Activated CD8-positive, alpha-beta T cell treated with anti-CD3 and anti-CD28 coated beads, Interleukin-2, amount 10 ng/mL, durations not matched to agents 7 days and 5 days (primary cell): ENCODE measurements around the gene NLRP9. TPM values are rescaled to one million over a fixed set of nuclear protein-coding genes. Genes with fewer than 3 reads are reported as not detected.

Experiments
- ATAC-seq: fragments of 150-1000 bp; cut with Tn5 transposase; one replicate; pipeline ENCODE4 v1.10.0; 2021; ENCODE audit warnings: moderate library complexity
- CTCF ChIA-PET: fragments of 350-600 bp; sonication (Branson Sonifier 250); formaldehyde crosslinking; loops from one replicate; lab custom pipeline; 2021; ENCODE audit warnings: antibody characterized with exemption; lab: Charles Lee
- POLR2A ChIA-PET: fragments of 350-600 bp; sonication (Branson Sonifier 250); formaldehyde crosslinking; loops from one replicate; lab custom pipeline; 2021; ENCODE audit warnings: antibody characterized with exemption; lab: Charles Lee
- DNase-seq: peaks from one replicate; pipeline ENCODE4 v3.0.0-alpha.2; 2020
- H3K27ac Mint-ChIP-seq: one replicate; pipeline ENCODE4 v1.8.0; 2021; ENCODE audit warnings: mild to moderate bottlenecking, mixed read lengths
- H3K27me3 Mint-ChIP-seq: one replicate; pipeline ENCODE4 v1.8.0; 2021; ENCODE audit warnings: low read depth, mixed read lengths
- H3K36me3 Mint-ChIP-seq: one replicate; pipeline ENCODE4 v1.8.0; 2021; ENCODE audit warnings: low read depth, mixed read lengths
- H3K4me1 Mint-ChIP-seq: one replicate; pipeline ENCODE4 v1.8.0; 2021; ENCODE audit warnings: low read depth, mixed read lengths
- H3K4me3 Mint-ChIP-seq: one replicate; pipeline ENCODE4 v1.8.0; 2021; ENCODE audit warnings: mild to moderate bottlenecking, mixed read lengths
- H3K9me3 Mint-ChIP-seq: one replicate; pipeline ENCODE4 v1.8.0; 2022; ENCODE audit warnings: mixed read lengths; ENCODE audit not compliant: insufficient read depth
- total RNA-seq, 2 experiments: library from RNA; stranded (reverse); gene quantifications; one replicate each; pipeline ENCODE4 v1.2.3, GENCODE V29; 2021

NLRP9 gene
- total RNA-seq, 2 experiments from 2014 or later = not detected

- H3K4me1 Mint-ChIP-seq = peaks cover 21% of the 10 kb centered on the region
- no peak overlapping the region for H3K4me3 Mint-ChIP-seq
- no peaks in the 10 kb centered on the region for H3K27me3 Mint-ChIP-seq
- peaks cover 72% of the 10 kb centered on the region for H3K36me3 Mint-ChIP-seq
- ATAC-seq = no peak
- ChIA-PET CTCF (interaction anchor here (0.7 kb wide), 1 partner anchor 59 kb away, joined by 6 read pairs; no protein-coding TSS in a partner anchor), POLR2A (interaction anchor here (0.9 to 1.4 kb wide), 2 partner anchors 13 to 25 kb away, joined by 3 to 6 read pairs; partner anchors contain the start of gene U2AF2)
- DNase-seq = no peak
- H3K9me3 Mint-ChIP-seq = no peaks in the 10 kb centered on the region
- no peak overlapping the region for H3K27ac Mint-ChIP-seq
Observed at GRCh38 chr19:55667511-55667910, 70.7 kb downstream of the NLRP9 start.

- Mint-ChIP-seq H3K4me1 (peaks cover 18% of the 10 kb centered on the region), H3K36me3 (peaks cover 71% of the 10 kb centered on the region)
- no peak for ATAC-seq
Observed at GRCh38 chr19:55667006-55667381, 71.2 kb downstream of the NLRP9 start.

GRCh38 chr19:55666343-55667005 lies 71.7 kb downstream of the NLRP9 start:
- DNase-seq (no peak), ATAC-seq (no peak)
- ChIA-PET CTCF (interaction anchor here (2.1 kb wide), 1 partner anchor 12 kb away, joined by 6 read pairs; no protein-coding TSS in a partner anchor), POLR2A (interaction anchor here (1.4 kb wide), 1 partner anchor 12 kb away, joined by 6 read pairs; the partner anchor contains the start of gene U2AF2)
- H3K27me3 Mint-ChIP-seq = no peaks in the 10 kb centered on the region
- H3K27ac Mint-ChIP-seq = no peak overlapping the region
- H3K36me3 Mint-ChIP-seq = peaks cover 74% of the 10 kb centered on the region
- H3K4me1 Mint-ChIP-seq = peaks cover 21% of the 10 kb centered on the region
- H3K9me3 Mint-ChIP-seq = no peaks in the 10 kb centered on the region
- H3K4me3 Mint-ChIP-seq = no peak overlapping the region

More at GRCh38 chr19:55667006-55667381, 71.2 kb downstream of the NLRP9 start:
- CTCF ChIA-PET = interaction anchor here (0.7 to 2.1 kb wide), 2 partner anchors 13 to 58 kb away, joined by 6 read pairs; no protein-coding TSS in a partner anchor
- POLR2A ChIA-PET = interaction anchor here (1.4 kb wide), 1 partner anchor 13 kb away, joined by 6 read pairs; the partner anchor contains the start of gene U2AF2
- H3K9me3 Mint-ChIP-seq = no peaks in the 10 kb centered on the region
- no peak for DNase-seq
- H3K27me3 Mint-ChIP-seq = no peaks in the 10 kb centered on the region
- H3K27ac Mint-ChIP-seq = no peak overlapping the region
- no peak overlapping the region for H3K4me3 Mint-ChIP-seq

- Mint-ChIP-seq H3K9me3 (no peaks in the 10 kb centered on the region), H3K36me3 (peaks cover 72% of the 10 kb centered on the region), H3K27me3 (no peaks in the 10 kb centered on the region), H3K4me3 (no peak overlapping the region), H3K27ac (no peak overlapping the region), H3K4me1 (peaks cover 22% of the 10 kb centered on the region)
- CTCF ChIA-PET = no interaction called here
- POLR2A ChIA-PET = no interaction called here
- no peak for ATAC-seq
- DNase-seq = no peak
Observed at GRCh38 chr19:55663846-55664536, 74.2 kb downstream of the NLRP9 start.

GRCh38 chr19:55661826-55662225 lies 76.4 kb downstream of the NLRP9 start:
- POLR2A ChIA-PET = no interaction called here
- CTCF ChIA-PET = no interaction called here
- Mint-ChIP-seq H3K27ac (peak overlapping the region; percentile 70), H3K27me3 (no peaks in the 10 kb centered on the region), H3K9me3 (no peaks in the 10 kb centered on the region), H3K36me3 (peaks cover 73% of the 10 kb centered on the region), H3K4me3 (no peak overlapping the region), H3K4me1 (peaks cover 40% of the 10 kb centered on the region)
- ATAC-seq = no peak
- DNase-seq = no peak

DNA sequence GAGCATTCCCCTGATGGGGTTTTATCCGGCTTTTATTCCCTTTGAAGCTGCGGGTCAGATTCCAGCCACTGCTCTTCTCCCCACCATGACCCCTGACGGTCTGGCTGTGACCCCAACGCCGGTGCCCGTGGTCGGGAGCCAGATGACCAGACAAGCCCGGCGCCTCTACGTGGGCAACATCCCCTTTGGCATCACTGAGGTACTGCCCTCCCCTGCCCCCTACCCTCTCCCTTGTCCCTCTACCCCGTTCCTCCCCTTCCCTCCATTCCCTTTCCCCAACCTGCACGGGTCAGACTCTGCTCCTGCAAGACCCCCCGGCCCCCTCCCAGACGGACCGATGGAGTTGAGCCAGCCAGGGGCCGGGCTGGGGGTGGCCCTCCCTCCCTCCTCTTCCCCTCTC lies 77.2 kb downstream of the NLRP9 start:
- POLR2A ChIA-PET = no interaction called here
- H3K9me3 Mint-ChIP-seq = no peaks in the 10 kb centered on the region

GRCh38 chr19:55660404-55660803 lies 77.8 kb downstream of the NLRP9 start:
- ATAC-seq = no peak
- Mint-ChIP-seq H3K9me3 (no peaks in the 10 kb centered on the region), H3K4me3 (no peak overlapping the region), H3K27ac (no peak overlapping the region), H3K27me3 (no peaks in the 10 kb centered on the region), H3K4me1 (peaks cover 51% of the 10 kb centered on the region), H3K36me3 (peaks cover 78% of the 10 kb centered on the region)
- ChIA-PET POLR2A (no interaction called here), CTCF (no interaction called here)
- no peak for DNase-seq

More for the DNA sequence above, 77.2 kb downstream of the NLRP9 start:
- ATAC-seq (no peak), DNase-seq (no peak)
- Mint-ChIP-seq H3K4me3 (no peak overlapping the region), H3K4me1 (peaks cover 48% of the 10 kb centered on the region), H3K36me3 (peaks cover 75% of the 10 kb centered on the region), H3K27me3 (no peaks in the 10 kb centered on the region), H3K27ac (no peak overlapping the region)
- CTCF ChIA-PET = no interaction called here

DNA sequence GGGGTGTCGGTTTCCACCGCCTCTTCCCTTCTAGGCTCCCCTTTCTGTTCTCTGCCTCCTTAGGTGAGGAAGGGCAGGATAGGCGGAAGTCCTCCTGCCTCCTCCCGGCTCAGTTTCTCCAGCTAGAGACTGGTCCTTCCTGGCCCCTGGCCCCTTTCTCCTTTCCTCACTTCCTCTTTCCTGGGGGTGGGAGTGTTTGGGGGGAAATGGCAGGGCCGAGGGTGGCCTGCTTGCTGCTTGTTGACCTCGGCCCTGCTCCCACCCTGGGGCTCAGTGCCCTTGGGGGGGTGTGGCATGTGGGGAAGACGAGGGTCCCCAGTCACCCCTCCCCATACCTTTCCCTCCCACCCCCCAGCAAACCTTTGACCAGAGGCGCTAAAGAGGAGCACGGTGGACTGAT lies 78.4 kb downstream of the NLRP9 start:
- H3K27ac Mint-ChIP-seq = peak overlapping the region; percentile 39
- H3K27me3 Mint-ChIP-seq = no peaks in the 10 kb centered on the region

GRCh38 chr19:55658846-55659459 lies 79.2 kb downstream of the NLRP9 start:
- Mint-ChIP-seq H3K9me3 (no peaks in the 10 kb centered on the region), H3K4me1 (peaks cover 51% of the 10 kb centered on the region), H3K27me3 (no peaks in the 10 kb centered on the region), H3K36me3 (peaks cover 72% of the 10 kb centered on the region), H3K4me3 (no peak overlapping the region), H3K27ac (peak overlapping the region; percentile 67)
- ChIA-PET POLR2A (interaction anchor here (0.7 kb wide), 1 partner anchor 26 kb away, joined by 3 read pairs; no protein-coding TSS in a partner anchor), CTCF (no interaction called here)
- DNase-seq (no peak), ATAC-seq (no peak)

More for the DNA sequence above, 78.4 kb downstream of the NLRP9 start:
- Mint-ChIP-seq H3K4me3 (no peak overlapping the region), H3K4me1 (peaks cover 51% of the 10 kb centered on the region), H3K36me3 (peaks cover 76% of the 10 kb centered on the region), H3K9me3 (no peaks in the 10 kb centered on the region)
- CTCF ChIA-PET = no interaction called here
- POLR2A ChIA-PET = no interaction called here
- ATAC-seq = no peak
- DNase-seq = no peak
